ENCODE results near the gene NUP210.

Gene NUP210

DNA sequence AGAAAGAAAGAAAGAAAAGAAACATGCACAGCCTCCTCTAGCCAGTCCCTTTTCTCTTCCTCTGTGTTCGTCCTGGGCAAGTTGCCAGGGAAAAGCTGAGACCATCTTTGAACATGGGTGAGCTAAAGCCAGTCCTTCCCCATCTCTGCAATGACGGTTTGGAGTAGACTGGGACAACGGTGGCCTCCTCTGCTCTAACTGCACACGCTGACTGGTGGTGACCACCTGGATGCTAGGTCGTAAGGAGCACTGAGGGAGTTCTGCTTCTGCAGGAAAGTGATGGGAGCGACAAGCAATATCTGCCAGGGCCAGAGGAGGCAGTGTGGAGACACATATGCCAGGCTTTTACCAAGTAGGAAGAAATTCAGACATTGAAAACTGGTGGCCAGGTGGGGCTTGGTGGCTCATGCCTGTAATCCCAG is 111.7 kb downstream of the NUP210 start:
- ATAC-seq (ENCODE audit: insufficient read depth, low read depth): peak; percentile 76
- H4K20me1 ChIP-seq (ENCODE audit: insufficient read depth, low read length): no peaks in the 10 kb centered on the region

DNA sequence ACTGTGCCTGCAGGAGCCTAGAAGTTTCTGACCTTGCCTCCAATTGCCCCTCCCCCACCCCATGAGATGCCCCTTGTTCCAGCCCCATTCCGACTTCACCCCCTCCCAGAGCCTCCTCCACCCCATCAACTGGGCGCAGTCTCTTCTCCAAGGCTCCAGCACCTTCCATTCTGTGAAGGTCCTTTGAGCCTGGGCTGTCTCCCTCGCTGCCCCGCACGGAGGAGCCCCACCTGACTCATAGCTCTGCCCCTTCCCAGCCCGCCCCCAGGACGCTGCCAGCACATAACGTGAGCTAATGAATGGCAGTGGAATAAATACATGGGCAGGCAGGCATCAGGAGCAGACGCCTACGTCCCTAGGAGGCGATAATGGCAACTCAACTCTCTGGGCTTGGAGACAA is 113.1 kb downstream of the NUP210 start:
- no peaks in the 10 kb centered on the region for H4K20me1 ChIP-seq (ENCODE audit: insufficient read depth, low read length)
- no peak overlapping the region for H2AFZ ChIP-seq (ENCODE audit: low read depth, low read length)
- peaks cover 4% of the 10 kb centered on the region; the same call in 1 of the 2 replicates for H3K4me1 ChIP-seq (ENCODE audit: insufficient read depth, low read length)
- ATAC-seq (ENCODE audit: insufficient read depth, low read depth): no peak
- no peak overlapping the region for H3K9ac ChIP-seq (ENCODE audit: low read depth, low read length)
- no peaks in the 10 kb centered on the region for H3K27me3 ChIP-seq (ENCODE audit: insufficient read depth, low read length, poor library complexity)
- no peak overlapping the region for H3K4me2 ChIP-seq (ENCODE audit: insufficient read depth, low read length)
- no peak overlapping the region for H3K4me3 ChIP-seq (ENCODE audit: low read depth in 1 of 2, low read length in 2 of 2)
- no peak for DNase-seq
- no peak for TF ChIP-seq EZH2 (IDR thresholded peaks at IDR 0.05; ENCODE audit: borderline replicate concordance, low read depth, low read length, severe bottlenecking)
- TF ChIP-seq, protein P1, sequence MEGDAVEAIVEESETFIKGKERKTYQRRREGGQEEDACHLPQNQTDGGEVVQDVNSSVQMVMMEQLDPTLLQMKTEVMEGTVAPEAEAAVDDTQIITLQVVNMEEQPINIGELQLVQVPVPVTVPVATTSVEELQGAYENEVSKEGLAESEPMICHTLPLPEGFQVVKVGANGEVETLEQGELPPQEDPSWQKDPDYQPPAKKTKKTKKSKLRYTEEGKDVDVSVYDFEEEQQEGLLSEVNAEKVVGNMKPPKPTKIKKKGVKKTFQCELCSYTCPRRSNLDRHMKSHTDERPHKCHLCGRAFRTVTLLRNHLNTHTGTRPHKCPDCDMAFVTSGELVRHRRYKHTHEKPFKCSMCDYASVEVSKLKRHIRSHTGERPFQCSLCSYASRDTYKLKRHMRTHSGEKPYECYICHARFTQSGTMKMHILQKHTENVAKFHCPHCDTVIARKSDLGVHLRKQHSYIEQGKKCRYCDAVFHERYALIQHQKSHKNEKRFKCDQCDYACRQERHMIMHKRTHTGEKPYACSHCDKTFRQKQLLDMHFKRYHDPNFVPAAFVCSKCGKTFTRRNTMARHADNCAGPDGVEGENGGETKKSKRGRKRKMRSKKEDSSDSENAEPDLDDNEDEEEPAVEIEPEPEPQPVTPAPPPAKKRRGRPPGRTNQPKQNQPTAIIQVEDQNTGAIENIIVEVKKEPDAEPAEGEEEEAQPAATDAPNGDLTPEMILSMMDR (IDR thresholded peaks at IDR 0.05; ENCODE audit: borderline replicate concordance, extremely low read depth, low read length, poor library complexity, severe bottlenecking): no peak
- H3K79me2 ChIP-seq (ENCODE audit: insufficient read depth, low read length): no peaks in the 10 kb centered on the region
- H3K36me3 ChIP-seq (ENCODE audit: insufficient read depth, low read length): no peaks in the 10 kb centered on the region
- H3K27ac ChIP-seq (ENCODE audit: low read length): no peak overlapping the region
- H3K9me3 ChIP-seq (ENCODE audit: insufficient read depth, low read length, severe bottlenecking): no peaks in the 10 kb centered on the region

More for the DNA sequence above, 111.7 kb downstream of the NUP210 start:
- TF ChIP-seq, protein P1 (IDR thresholded peaks at IDR 0.05; ENCODE audit: borderline replicate concordance, extremely low read depth, low read length, poor library complexity, severe bottlenecking): peak; percentile 90
- no peak for TF ChIP-seq EZH2 (IDR thresholded peaks at IDR 0.05; ENCODE audit: borderline replicate concordance, low read depth, low read length, severe bottlenecking)
- Histone ChIP-seq H3K79me2 (ENCODE audit: insufficient read depth, low read length) (no peaks in the 10 kb centered on the region), H3K4me3 (ENCODE audit: low read depth in 1 of 2, low read length in 2 of 2) (no peak overlapping the region), H3K4me2 (ENCODE audit: insufficient read depth, low read length) (no peak overlapping the region), H2AFZ (ENCODE audit: low read depth, low read length) (no peak overlapping the region), H3K9ac (ENCODE audit: low read depth, low read length) (no peak overlapping the region), H3K27ac (ENCODE audit: low read length) (peak overlapping the region; percentile 13; the same call in 1 of the 2 replicates), H3K27me3 (ENCODE audit: insufficient read depth, low read length, poor library complexity) (no peaks in the 10 kb centered on the region), H3K36me3 (ENCODE audit: insufficient read depth, low read length) (peaks cover under 1% of the 10 kb centered on the region), H3K4me1 (ENCODE audit: insufficient read depth, low read length) (peaks cover 4% of the 10 kb centered on the region; the same call in 1 of the 2 replicates), H3K9me3 (ENCODE audit: insufficient read depth, low read length, severe bottlenecking) (no peaks in the 10 kb centered on the region)
- peak; percentile 66 for DNase-seq

DNA sequence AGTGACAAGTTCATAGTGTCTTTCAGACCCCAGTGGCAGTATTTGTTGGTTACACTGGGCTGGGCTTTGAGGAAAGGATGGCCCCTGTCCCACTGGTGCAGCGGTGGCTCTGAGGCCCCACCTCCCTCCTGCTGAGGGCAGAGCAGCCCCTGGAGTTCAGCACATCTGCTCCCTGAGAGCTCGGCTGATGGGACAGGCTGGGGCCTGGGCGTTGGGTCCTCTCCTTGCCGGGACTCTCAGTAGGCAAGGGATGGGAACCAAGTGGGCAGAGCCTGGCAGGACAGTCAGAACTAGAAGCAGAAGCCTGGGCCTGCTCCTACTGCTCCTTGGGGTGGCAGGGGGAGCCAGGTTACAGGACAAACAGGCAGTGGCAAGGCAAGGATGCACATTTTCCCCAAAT is 114.5 kb downstream of the NUP210 start:
- no peak overlapping the region for H3K27ac ChIP-seq (ENCODE audit: low read length)
- ATAC-seq (ENCODE audit: insufficient read depth, low read depth) (peak; percentile 9; the same call in 1 of the 3 replicates), DNase-seq (no peak)
- H3K4me2 ChIP-seq (ENCODE audit: insufficient read depth, low read length): no peak overlapping the region
- H3K9ac ChIP-seq (ENCODE audit: low read depth, low read length): no peak overlapping the region
- no peaks in the 10 kb centered on the region for H3K27me3 ChIP-seq (ENCODE audit: insufficient read depth, low read length, poor library complexity)
- H3K4me3 ChIP-seq (ENCODE audit: low read depth in 1 of 2, low read length in 2 of 2): no peak overlapping the region
- H3K4me1 ChIP-seq (ENCODE audit: insufficient read depth, low read length): peaks cover 4% of the 10 kb centered on the region; the same call in 1 of the 2 replicates
- TF ChIP-seq, protein P1 (IDR thresholded peaks at IDR 0.05; ENCODE audit: borderline replicate concordance, extremely low read depth, low read length, poor library complexity, severe bottlenecking): no peak
- TF ChIP-seq EZH2 (IDR thresholded peaks at IDR 0.05; ENCODE audit: borderline replicate concordance, low read depth, low read length, severe bottlenecking): no peak
- H4K20me1 ChIP-seq (ENCODE audit: insufficient read depth, low read length): no peaks in the 10 kb centered on the region
- H3K9me3 ChIP-seq (ENCODE audit: insufficient read depth, low read length, severe bottlenecking): no peaks in the 10 kb centered on the region
- H3K36me3 ChIP-seq (ENCODE audit: insufficient read depth, low read length): no peaks in the 10 kb centered on the region
- H3K79me2 ChIP-seq (ENCODE audit: insufficient read depth, low read length): no peaks in the 10 kb centered on the region
- H2AFZ ChIP-seq (ENCODE audit: low read depth, low read length): no peak overlapping the region
